B cell (primary cell): ENCODE data around the gene HS3ST3B1.

ENCODE experiments used
- CTCF ChIP-seq: fragments of 200-600 bp; IDR thresholded peaks from one replicate; pipeline ENCODE4 v1.8.0; 2022; ENCODE audit warnings: antibody characterized with exemption, mild to moderate bottlenecking
- EZH2 ChIP-seq: IDR thresholded peaks from 2 replicates; pipeline ENCODE4 v1.6.1; 2012; ENCODE audit warnings: borderline replicate concordance, low read depth, mild to moderate bottlenecking, moderate library complexity, low read length; ENCODE audit not compliant: insufficient read depth, poor library complexity, severe bottlenecking

DNA sequence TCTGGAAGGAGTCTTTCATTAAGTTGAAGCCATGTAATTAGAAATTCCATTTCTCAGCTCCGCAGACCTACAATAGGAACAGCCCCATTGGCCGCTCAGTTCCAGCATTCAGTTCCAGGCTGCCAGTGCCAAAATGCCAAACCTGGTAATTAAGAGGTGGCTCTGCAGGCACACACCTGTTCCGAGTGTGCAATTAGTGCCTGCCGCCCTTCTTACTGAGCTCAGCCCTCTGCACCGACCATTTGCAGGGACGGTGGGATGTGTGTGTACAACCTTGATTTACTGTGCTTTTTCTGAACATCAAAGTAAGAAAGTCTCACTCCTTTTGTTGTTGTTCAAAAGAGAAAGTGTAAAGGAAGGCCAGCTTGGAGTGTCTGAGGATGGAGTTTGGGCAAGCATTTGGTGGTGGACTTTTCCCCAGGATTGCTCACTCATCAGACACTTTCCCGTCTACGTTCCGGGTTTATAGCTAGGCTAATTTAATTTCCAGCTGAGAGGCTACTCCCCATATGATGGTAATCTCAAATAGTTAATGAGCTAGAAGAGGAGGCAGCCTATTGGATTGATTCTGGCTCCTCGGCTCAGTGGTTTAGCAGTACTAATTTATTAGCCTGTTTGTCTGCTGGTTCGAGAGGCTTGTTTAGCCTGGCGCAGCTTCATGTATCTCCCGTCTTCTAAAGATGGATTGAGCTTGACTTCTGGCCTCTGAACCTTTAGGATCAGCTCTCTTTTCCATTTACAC, 20.0 kb downstream of the HS3ST3B1 start:
- TF ChIP-seq CTCF (no peak), EZH2 (no peak)
